GM12878 (cell line): Measurements from ENCODE around the gene SMIM44. TPM values are rescaled to one million over a fixed set of nuclear protein-coding genes. Genes with fewer than 3 reads are reported as not detected.

Source experiments
- ATAC-seq: fragments of 200-7000 bp; cut with Tn5 transposase; 3 replicates; pipeline ENCODE4 v1.9.1; 2020; ENCODE audit warnings: mild to moderate bottlenecking, moderate library complexity
- BruUV-seq: library from RNA; stranded (reverse); fragments of 400-500 nt; replicated peaks from 2 replicates; lab custom pipeline; 2021; lab: Mats Ljungman, UMichigan
- CTCF ChIA-PET: fragments of 300-600 bp; sonication (Branson Sonifier 250); formaldehyde crosslinking; extraction: SDS; loops from one replicate; lab custom pipeline; 2021; ENCODE audit warnings: inconsistent platforms; lab: Yijun Ruan, JAX
- POLR2A ChIA-PET: fragments of 350-600 bp; formaldehyde crosslinking; extraction: SDS; loops from one replicate; lab custom pipeline; 2021; ENCODE audit warnings: inconsistent platforms; lab: Charles Lee
- RAD21 ChIA-PET: fragments of 300-600 bp; sonication (Branson Sonifier 250); formaldehyde crosslinking; loops from one replicate; lab custom pipeline; 2023; ENCODE audit warnings: antibody characterized with exemption; ENCODE audit not compliant: unreplicated experiment; lab: Charles Lee
- SMC1A ChIA-PET: fragments of 300-600 bp; sonication (Branson Sonifier 250); formaldehyde crosslinking; loops from one replicate; lab custom pipeline; 2023; ENCODE audit not compliant: unreplicated experiment, uncharacterized antibody; lab: Charles Lee
- DNase-seq: peaks from one replicate; pipeline ENCODE4 v3.0.0-alpha.2; 2011; ENCODE audit warnings: low read depth, low spot score
- FAIRE-seq: peaks from 3 replicates; lab custom pipeline; 2011; peaks lifted over from hg19 to GRCh38; lab: Jason Lieb, UNC
- H2AFZ ChIP-seq: 2 replicates; pipeline ENCODE4 v1.6.0; 2011; ENCODE audit warnings: low read depth, low read length, control low read depth; ENCODE audit not compliant: control insufficient read depth
- H3K27ac ChIP-seq: 2 replicates; pipeline ENCODE4 v1.5.1; 2011; ENCODE audit warnings: control low read depth; ENCODE audit not compliant: control insufficient read depth, insufficient read depth
- H3K27me3 ChIP-seq, 2 experiments: replicated peaks in 1 of 2; 2 replicates each; pipeline versions ENCODE4 v1.6.0 to v1.6.1; 2011; ENCODE audit warnings: low read length in 1 of 2; ENCODE audit not compliant: control insufficient read depth in 2 of 2, insufficient read depth in 2 of 2
- H3K36me3 ChIP-seq, 2 experiments: 2 replicates each; pipeline ENCODE4 v1.5.1; 2011; ENCODE audit warnings: low read length in 1 of 2; ENCODE audit not compliant: control insufficient read depth in 2 of 2, insufficient read depth in 2 of 2
- H3K4me1 ChIP-seq: 2 replicates; pipeline ENCODE4 v1.6.1; 2011; ENCODE audit warnings: mild to moderate bottlenecking, low read length, moderate library complexity, mixed read lengths; ENCODE audit not compliant: control insufficient read depth, insufficient read depth
- H3K4me2 ChIP-seq: 2 replicates; pipeline ENCODE4 v1.6.0; 2011; ENCODE audit warnings: control low read depth; ENCODE audit not compliant: control insufficient read depth, insufficient read depth
- H3K4me3 ChIP-seq: fragments of 200-600 bp; sonication (generic); 2 replicates; pipeline ENCODE4 v1.5.1; 2016
- H3K79me2 ChIP-seq: 2 replicates; pipeline ENCODE4 v1.6.0; 2011; ENCODE audit warnings: low read length; ENCODE audit not compliant: control insufficient read depth, insufficient read depth
- H3K9ac ChIP-seq: 2 replicates; pipeline ENCODE4 v1.8.0; 2011; ENCODE audit warnings: low read length, control low read depth, mixed read lengths; ENCODE audit not compliant: control insufficient read depth, insufficient read depth
- H3K9me3 ChIP-seq: replicated peaks from 3 replicates; pipeline ENCODE4 v1.5.1; 2011; ENCODE audit warnings: mild to moderate bottlenecking, low read length; ENCODE audit not compliant: control insufficient read depth, insufficient read depth
- H4K20me1 ChIP-seq: 2 replicates; pipeline ENCODE4 v1.6.0; 2011; ENCODE audit not compliant: control insufficient read depth, insufficient read depth
- DPF2 ChIP-seq: fragments of 450-650 bp; IDR thresholded peaks from 2 replicates; pipeline ENCODE4 v1.6.1; 2017; ENCODE audit warnings: mild to moderate bottlenecking
- EGR1 ChIP-seq, 2 experiments: IDR thresholded peaks; 1 replicate in 1 of 2; 2 replicates in 1 of 2; pipeline ENCODE4 v1.6.1; 2011 to 2012; ENCODE audit warnings: low read depth in 2 of 2, low read length in 2 of 2, borderline replicate concordance in 1 of 2, mild to moderate bottlenecking in 1 of 2, moderate library complexity in 1 of 2
- RAD21 ChIP-seq: IDR thresholded peaks from 2 replicates; pipeline ENCODE4 v1.6.1; 2011; ENCODE audit warnings: mild to moderate bottlenecking, low read depth, low read length, moderate library complexity; ENCODE audit not compliant: insufficient read depth
- SMC3 ChIP-seq: IDR thresholded peaks from 2 replicates; pipeline ENCODE4 v1.6.1; 2011; ENCODE audit warnings: low read length, improper control_type of control experiment, borderline replicate concordance
- SPI1 ChIP-seq: IDR thresholded peaks from 2 replicates; pipeline ENCODE4 v1.6.1; 2011; ENCODE audit warnings: low read depth, mild to moderate bottlenecking, low read length, moderate library complexity, borderline replicate concordance; ENCODE audit not compliant: insufficient read depth
- STAT1 ChIP-seq: fragments of 450-650 bp; conservative IDR thresholded peaks from 2 replicates; pipeline ENCODE4 v1.6.1; 2014; ENCODE audit warnings: antibody characterized with exemption, mild to moderate bottlenecking
- YY1 ChIP-seq: IDR thresholded peaks from 2 replicates; pipeline ENCODE4 v1.6.1; 2011; ENCODE audit warnings: low read depth, mild to moderate bottlenecking, low read length
- WGBS: methylation state at CpG from one replicate; pipeline ENCODE4 v1.1.6; 2016; ENCODE audit warnings: low lambda C conversion rate; ENCODE audit not compliant: insufficient replicate concordance, insufficient coverage; ENCODE audit errors: missing lambda C conversion rate; 5-methylcytosine and 5-hydroxymethylcytosine counted together
- in situ Hi-C: fragments of 300-500 bp; cut with MboI; formaldehyde crosslinking; loops from 9 replicates; pipeline ENCODE4 v1.14.3; 2018; ENCODE audit warnings: mixed read lengths
- intact Hi-C: fragments of 100-400 bp; cut with micrococcal nuclease; formaldehyde crosslinking; loops from one replicate; pipeline ENCODE4 v1.14.2; 2022; ENCODE audit not compliant: unreplicated experiment
- polyA plus RNA-seq, 11 experiments: library from polyadenylated mRNA; depleted of rRNA in 4 of 11; unstranded in 6 of 11; stranded (reverse) in 5 of 11; fragments of >200 nt; fragmentation: Nextera tagmentation in 4 of 11; fragmentation: Illumina TruSeq in 1 of 11; extraction: Ambion mirVana in 4 of 11; extraction: Trizol in 1 of 11; gene quantifications; 1 replicate in 1 of 11; 2 replicates in 10 of 11; pipeline versions ENCODE4 v1.2.1 to v1.2.3, GENCODE V29; 2011 to 2016; ENCODE audit warnings: inconsistent platforms in 2 of 11, missing spikeins in 2 of 11, low read depth in 1 of 11
- total RNA-seq, 4 experiments: library from RNA; depleted of rRNA in 3 of 4; stranded (reverse); fragments of >200 nt in 3 of 4; fragmentation: Illumina TruSeq in 1 of 4; extraction: Trizol in 1 of 4; gene quantifications; 2 replicates each; pipeline versions ENCODE4 v1.2.1 to v1.2.3, GENCODE V29; 2013 to 2021
- TF ChIP-seq, protein P1 (sequence below), 3 experiments: IDR thresholded peaks in 2 of 3; conservative IDR thresholded peaks in 1 of 3; 2 replicates each; pipeline ENCODE4 v1.5.1; 2011; ENCODE audit warnings: low read depth in 3 of 3, low read length in 3 of 3, mild to moderate bottlenecking in 3 of 3, control low read depth in 2 of 3, moderate library complexity in 2 of 3, inconsistent platforms in 1 of 3, mixed read lengths in 1 of 3; ENCODE audit not compliant: control insufficient read depth in 2 of 3, insufficient read depth in 1 of 3; ENCODE audit errors: extremely low read depth in 1 of 3

Gene SMIM44
- total and polyA plus RNA-seq, 10 of the 15 experiments (the other 5 are each of a cell fraction or from before 2014, with no cell fraction given) = not detected

DNA sequence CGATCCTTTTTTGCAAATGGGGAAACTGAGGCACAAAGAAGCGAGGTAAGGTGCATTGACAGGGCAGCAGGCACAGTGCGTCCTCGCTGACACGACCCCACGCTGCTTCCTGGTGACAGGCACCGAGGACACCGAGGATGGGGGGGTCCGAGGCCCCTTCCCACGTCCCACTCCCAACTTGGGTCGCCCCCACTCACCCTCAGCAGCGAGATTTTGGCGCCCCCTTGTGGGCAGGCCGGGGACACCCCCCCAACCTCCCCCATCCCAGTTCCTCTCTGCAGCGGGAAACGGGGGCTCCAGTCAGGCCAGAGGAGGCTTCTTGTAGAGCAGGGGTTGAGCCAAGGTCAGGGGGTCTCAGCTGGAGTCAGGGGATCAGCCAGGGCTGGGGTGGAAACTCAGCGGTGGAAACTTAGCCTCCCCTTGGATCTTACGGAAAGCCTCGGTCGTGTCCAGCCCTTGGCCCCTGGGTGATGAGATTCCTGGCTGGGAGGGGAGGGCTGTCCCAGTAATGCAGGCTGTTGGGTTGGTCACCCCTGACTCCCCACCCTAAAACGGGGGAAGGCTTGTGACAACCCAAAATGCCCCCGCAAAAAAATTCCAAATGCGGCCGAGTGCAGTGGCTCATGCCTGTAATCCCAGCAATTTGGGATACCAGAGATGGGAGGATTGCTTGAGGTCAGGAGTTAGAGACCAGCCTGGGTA lies 11.1 kb downstream of the SMIM44 start:
- ATAC-seq (peak; percentile 66), FAIRE-seq (no peak), DNase-seq (no peak)
- H2AFZ ChIP-seq = no peak overlapping the region
- peaks cover 2% of the 10 kb centered on the region; the same call in 1 of the 2 replicates for H4K20me1 ChIP-seq
- no peak overlapping the region for H3K4me2 ChIP-seq
- no peak for TF ChIP-seq YY1
- peak; percentile 56 for TF ChIP-seq RAD21
- TF ChIP-seq DPF2 = no peak
- TF ChIP-seq SMC3 = peak; percentile 52
- TF ChIP-seq, protein P1, sequence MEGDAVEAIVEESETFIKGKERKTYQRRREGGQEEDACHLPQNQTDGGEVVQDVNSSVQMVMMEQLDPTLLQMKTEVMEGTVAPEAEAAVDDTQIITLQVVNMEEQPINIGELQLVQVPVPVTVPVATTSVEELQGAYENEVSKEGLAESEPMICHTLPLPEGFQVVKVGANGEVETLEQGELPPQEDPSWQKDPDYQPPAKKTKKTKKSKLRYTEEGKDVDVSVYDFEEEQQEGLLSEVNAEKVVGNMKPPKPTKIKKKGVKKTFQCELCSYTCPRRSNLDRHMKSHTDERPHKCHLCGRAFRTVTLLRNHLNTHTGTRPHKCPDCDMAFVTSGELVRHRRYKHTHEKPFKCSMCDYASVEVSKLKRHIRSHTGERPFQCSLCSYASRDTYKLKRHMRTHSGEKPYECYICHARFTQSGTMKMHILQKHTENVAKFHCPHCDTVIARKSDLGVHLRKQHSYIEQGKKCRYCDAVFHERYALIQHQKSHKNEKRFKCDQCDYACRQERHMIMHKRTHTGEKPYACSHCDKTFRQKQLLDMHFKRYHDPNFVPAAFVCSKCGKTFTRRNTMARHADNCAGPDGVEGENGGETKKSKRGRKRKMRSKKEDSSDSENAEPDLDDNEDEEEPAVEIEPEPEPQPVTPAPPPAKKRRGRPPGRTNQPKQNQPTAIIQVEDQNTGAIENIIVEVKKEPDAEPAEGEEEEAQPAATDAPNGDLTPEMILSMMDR (IDR thresholded peaks at IDR 0.05 in 2 of 3, conservative IDR thresholded peaks at IDR 0.05 in 1 of 3; ENCODE audit: control insufficient read depth in 2 of 3, extremely low read depth in 1 of 3, insufficient read depth in 1 of 3, low read depth in 3 of 3, low read length in 3 of 3) = peak; percentile 61 to 81 (median 61)
- TF ChIP-seq STAT1 = no peak
- TF ChIP-seq EGR1 (IDR thresholded peaks at IDR 0.05; ENCODE audit: borderline replicate concordance in 1 of 2, low read depth in 2 of 2, low read length in 2 of 2) = 0 out of 3 replicates have a peak, but pooled peaks of 1 of the 2 experiments have one; percentile 43
- TF ChIP-seq SPI1 = peak; percentile 69; the same call in 1 of the 2 replicates
- POLR2A ChIA-PET = no interaction called here
- H3K4me3 ChIP-seq = no peak overlapping the region
- SMC1A ChIA-PET = interaction anchor here (1.0 kb wide), 1 partner anchor 146 kb away, joined by 4 read pairs; no protein-coding TSS in a partner anchor
- H3K79me2 ChIP-seq = no peaks in the 10 kb centered on the region
- BruUV-seq = no TSS peak
- in situ Hi-C loops = loop anchor here (5.0 kb wide), 1 partner anchor 145 kb away; no protein-coding TSS in a partner anchor
- intact Hi-C loops = loop anchor here (1.0 kb wide), 1 partner anchor 145 kb away; no protein-coding TSS in a partner anchor
- H3K27ac ChIP-seq = no peak overlapping the region
- H3K36me3 ChIP-seq = no peaks in the 10 kb centered on the region
- no peaks in the 10 kb centered on the region for H3K9me3 ChIP-seq
- no peaks in the 10 kb centered on the region for H3K4me1 ChIP-seq
- no peak overlapping the region for H3K9ac ChIP-seq
- no peaks in the 10 kb centered on the region for H3K27me3 ChIP-seq
- 33% methylated on average over 24 of the region's 24 CpGs for WGBS
- CTCF ChIA-PET = interaction anchor here (0.7 to 2.1 kb wide), 16 partner anchors 9 to 495 kb away, joined by 3 to 20 read pairs (median 5); partner anchors contain the start of gene TLE6
- RAD21 ChIA-PET = interaction anchor here (0.6 to 1.0 kb wide), 3 partner anchors 47 to 167 kb away, joined by 3 read pairs; no protein-coding TSS in a partner anchor
